ENCODE results near the gene PDIA5. TPM values are rescaled to one million over a fixed set of nuclear protein-coding genes. Genes with fewer than 3 reads are reported as not detected.

The PDIA5 gene
- polyA plus RNA-seq, 4 donors = 4.6 to 54.0 (median 16.2) TPM

- Histone ChIP-seq H3K4me1 (ENCODE audit: control insufficient read depth in 3 of 3, insufficient read depth in 2 of 3, low read depth in 1 of 3, low read length in 2 of 3) (no peaks in the 10 kb centered on the region), H3K9me3 (ENCODE audit: control insufficient read depth in 2 of 2, insufficient read depth in 1 of 2, low read depth in 1 of 2, low read length in 1 of 2) (no peaks in the 10 kb centered on the region), H3K4me3 (ENCODE audit: low read depth in 1 of 3, low read length in 3 of 3) (no peak overlapping the region), H3K36me3 (ENCODE audit: control insufficient read depth in 3 of 3, insufficient read depth in 2 of 3, low read depth in 1 of 3, low read length in 3 of 3) (no peaks in the 10 kb centered on the region), H3K27ac (ENCODE audit: low read depth in 1 of 3, low read length in 2 of 3) (no peak overlapping the region), H3K27me3 (ENCODE audit: control insufficient read depth in 3 of 3, insufficient read depth in 3 of 3, low read length in 3 of 3) (no peaks in the 10 kb centered on the region)
- no peak for FAIRE-seq
- DNase-seq = no peak
- WGBS, 3 donors = 80 to 83% (median 81%) methylated on average over 5 of the region's 5 CpGs
Measured at GRCh38 chr3:123193448-123194101, 126.8 kb downstream of the PDIA5 start.

GRCh38 chr3:123194552-123194951 lies 127.7 kb downstream of the PDIA5 start:
- FAIRE-seq (no peak), DNase-seq (peak; percentile 26 to 36)
- H3K27ac ChIP-seq (ENCODE audit: low read depth in 1 of 3, low read length in 2 of 3) = no peak overlapping the region

GRCh38 chr3:123198372-123198771 lies 131.5 kb downstream of the PDIA5 start:
- H3K27ac ChIP-seq (ENCODE audit: low read depth in 1 of 3, low read length in 2 of 3) = no peak overlapping the region
- no peaks in the 10 kb centered on the region for H3K27me3 ChIP-seq (ENCODE audit: control insufficient read depth in 3 of 3, insufficient read depth in 3 of 3, low read length in 3 of 3)
- no peaks in the 10 kb centered on the region for H3K36me3 ChIP-seq (ENCODE audit: control insufficient read depth in 3 of 3, insufficient read depth in 2 of 3, low read depth in 1 of 3, low read length in 3 of 3)
- no peak for FAIRE-seq
- H3K9me3 ChIP-seq (ENCODE audit: control insufficient read depth in 2 of 2, insufficient read depth in 1 of 2, low read depth in 1 of 2, low read length in 1 of 2) = no peaks in the 10 kb centered on the region
- H3K4me3 ChIP-seq (ENCODE audit: low read depth in 1 of 3, low read length in 3 of 3) = no peak overlapping the region
- WGBS, 3 donors = 92 to 100% (median 93%) methylated on average over 1 of the region's 1 CpG
- no peak for DNase-seq
- H3K4me1 ChIP-seq (ENCODE audit: control insufficient read depth in 3 of 3, insufficient read depth in 2 of 3, low read depth in 1 of 3, low read length in 2 of 3) = peaks cover 2 to 9% (median 3%) of the 10 kb centered on the region in 3 donors

More at GRCh38 chr3:123194552-123194951, 127.7 kb downstream of the PDIA5 start:
- Histone ChIP-seq H3K27me3 (ENCODE audit: control insufficient read depth in 3 of 3, insufficient read depth in 3 of 3, low read length in 3 of 3) (no peaks in the 10 kb centered on the region), H3K36me3 (ENCODE audit: control insufficient read depth in 3 of 3, insufficient read depth in 2 of 3, low read depth in 1 of 3, low read length in 3 of 3) (no peaks in the 10 kb centered on the region), H3K4me3 (ENCODE audit: low read depth in 1 of 3, low read length in 3 of 3) (no peak overlapping the region), H3K9me3 (ENCODE audit: control insufficient read depth in 2 of 2, insufficient read depth in 1 of 2, low read depth in 1 of 2, low read length in 1 of 2) (no peaks in the 10 kb centered on the region), H3K4me1 (ENCODE audit: control insufficient read depth in 3 of 3, insufficient read depth in 2 of 3, low read depth in 1 of 3, low read length in 2 of 3) (no peaks in the 10 kb centered on the region)
- 18 to 43% (median 34%) methylated on average over 10 of the region's 10 CpGs for WGBS, 3 donors

- Histone ChIP-seq H3K4me1 (ENCODE audit: control insufficient read depth in 3 of 3, insufficient read depth in 2 of 3, low read depth in 1 of 3, low read length in 2 of 3) (peaks cover 2 to 9% (median 3%) of the 10 kb centered on the region in 3 donors), H3K4me3 (ENCODE audit: low read depth in 1 of 3, low read length in 3 of 3) (peak overlapping the region; percentile 63 to 100 (median 71)), H3K27me3 (ENCODE audit: control insufficient read depth in 3 of 3, insufficient read depth in 3 of 3, low read length in 3 of 3) (no peaks in the 10 kb centered on the region), H3K36me3 (ENCODE audit: control insufficient read depth in 3 of 3, insufficient read depth in 2 of 3, low read depth in 1 of 3, low read length in 3 of 3) (no peaks in the 10 kb centered on the region), H3K27ac (ENCODE audit: low read depth in 1 of 3, low read length in 2 of 3) (peak overlapping the region; percentile 69 to 90 (median 88)), H3K9me3 (ENCODE audit: control insufficient read depth in 2 of 2, insufficient read depth in 1 of 2, low read depth in 1 of 2, low read length in 1 of 2) (no peaks in the 10 kb centered on the region)
- 1 to 6% (median 1%) methylated on average over 6 of the region's 6 CpGs for whole genome bisulfite sequencing, 3 donors
- no peak for FAIRE-seq
- no peak for DNase-seq
Measured at GRCh38 chr3:123201223-123201556, 134.4 kb downstream of the PDIA5 start.

- 0 to 1% (median 0%) methylated on average over 51 to 60 of the region's 60 CpGs for WGBS, 3 donors
- FAIRE-seq (no peak), DNase-seq (peak; percentile 96 to 98)
- Histone ChIP-seq H3K4me1 (ENCODE audit: control insufficient read depth in 3 of 3, insufficient read depth in 2 of 3, low read depth in 1 of 3, low read length in 2 of 3) (peaks cover 2 to 9% (median 3%) of the 10 kb centered on the region in 3 donors), H3K9me3 (ENCODE audit: control insufficient read depth in 2 of 2, insufficient read depth in 1 of 2, low read depth in 1 of 2, low read length in 1 of 2) (no peaks in the 10 kb centered on the region), H3K4me3 (ENCODE audit: low read depth in 1 of 3, low read length in 3 of 3) (peak within 1 kb of the TSS; percentile 63 to 100 (median 71)), H3K36me3 (ENCODE audit: control insufficient read depth in 3 of 3, insufficient read depth in 2 of 3, low read depth in 1 of 3, low read length in 3 of 3) (peaks cover 0 to 1% (median 0%) of the 10 kb centered on the region in 3 donors), H3K27ac (ENCODE audit: low read depth in 1 of 3, low read length in 2 of 3) (peak within 1 kb of the TSS; percentile 69 to 92 (median 90)), H3K27me3 (ENCODE audit: control insufficient read depth in 3 of 3, insufficient read depth in 3 of 3, low read length in 3 of 3) (no peaks in the 10 kb centered on the region)
Measured at GRCh38 chr3:123201557-123202427, 135.0 kb downstream of the PDIA5 start, which contains the start of gene SEC22A. Gene SEC22A (plus strand): TSS chr3:123201943. CDS start chr3:123209218, 7,275 bp downstream.

GRCh38 chr3:123202451-123202850 lies 135.6 kb downstream of the PDIA5 start:
- no peak for FAIRE-seq
- H3K4me1 ChIP-seq (ENCODE audit: control insufficient read depth in 3 of 3, insufficient read depth in 2 of 3, low read depth in 1 of 3, low read length in 2 of 3) = peaks cover 2 to 9% (median 3%) of the 10 kb centered on the region in 3 donors
- no peaks in the 10 kb centered on the region for H3K27me3 ChIP-seq (ENCODE audit: control insufficient read depth in 3 of 3, insufficient read depth in 3 of 3, low read length in 3 of 3)
- peaks cover 0 to 2% (median 0%) of the 10 kb centered on the region in 3 donors for H3K36me3 ChIP-seq (ENCODE audit: control insufficient read depth in 3 of 3, insufficient read depth in 2 of 3, low read depth in 1 of 3, low read length in 3 of 3)
- no peaks in the 10 kb centered on the region for H3K9me3 ChIP-seq (ENCODE audit: control insufficient read depth in 2 of 2, insufficient read depth in 1 of 2, low read depth in 1 of 2, low read length in 1 of 2)
- DNase-seq = peak in 1 of 2 donors; percentile 9
- peak overlapping the region; percentile 65 to 92 (median 90) for H3K27ac ChIP-seq (ENCODE audit: low read depth in 1 of 3, low read length in 2 of 3)
- 0 to 2% (median 0%) methylated on average over 7 of the region's 7 CpGs for WGBS, 3 donors
- H3K4me3 ChIP-seq (ENCODE audit: low read depth in 1 of 3, low read length in 3 of 3) = peak overlapping the region; percentile 63 to 100 (median 71)

Other genes starting within 250 kb of the PDIA5 start
- 1 to 10 TPM in 2 of 4 donors, under 1 TPM in 1, not detected in 1; 0.75 to 4.0 (median 1.9) TPM for gene SEMA5B, start 39.3 kb upstream of the PDIA5 start, polyA plus RNA-seq
- 10 to 100 TPM in 2 of 4 donors, 1 to 10 TPM in 2; 4.6 to 17.3 (median 8.3) TPM for gene SEC22A, start 134.9 kb downstream of the PDIA5 start, polyA plus RNA-seq

Measured in small intestine (tissue), 7 donors.